ENCODE data around the gene CFB. TPM values are rescaled to one million over a fixed set of nuclear protein-coding genes. Genes with fewer than 3 reads are reported as not detected.

Gene CFB
- total RNA-seq, 4 donors from 2014 or later = 15.7 to 66.5 (median 26.2) TPM

DNA sequence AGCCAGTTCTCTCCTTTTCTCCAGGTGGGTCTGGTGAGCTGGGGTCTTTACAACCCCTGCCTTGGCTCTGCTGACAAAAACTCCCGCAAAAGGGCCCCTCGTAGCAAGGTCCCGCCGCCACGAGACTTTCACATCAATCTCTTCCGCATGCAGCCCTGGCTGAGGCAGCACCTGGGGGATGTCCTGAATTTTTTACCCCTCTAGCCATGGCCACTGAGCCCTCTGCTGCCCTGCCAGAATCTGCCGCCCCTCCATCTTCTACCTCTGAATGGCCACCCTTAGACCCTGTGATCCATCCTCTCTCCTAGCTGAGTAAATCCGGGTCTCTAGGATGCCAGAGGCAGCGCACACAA, 765 bp upstream of the CFB start:
- no peak for DNase-seq (ENCODE audit: low spot score in 2 of 2)
- Histone ChIP-seq H3K27ac (peak overlapping the region; percentile 56 to 89 (median 86)), H3K4me1 (peaks cover 0 to 28% (median 12%) of the 10 kb centered on the region in 4 donors), H3K9me3 (no peaks in the 10 kb centered on the region), H3K36me3 (no peaks in the 10 kb centered on the region), H3K27me3 (no peaks in the 10 kb centered on the region), H3K4me3 (peak overlapping the region in 2 of 4 donors; percentile 22 to 36)
- WGBS, 2 donors = 76 to 82% methylated on average over 9 of the region's 9 CpGs
- TF ChIP-seq POLR2A (IDR thresholded peaks at IDR 0.05) (no peak), EP300 (IDR thresholded peaks at IDR 0.05) (no peak)
- TF ChIP-seq, protein P1, sequence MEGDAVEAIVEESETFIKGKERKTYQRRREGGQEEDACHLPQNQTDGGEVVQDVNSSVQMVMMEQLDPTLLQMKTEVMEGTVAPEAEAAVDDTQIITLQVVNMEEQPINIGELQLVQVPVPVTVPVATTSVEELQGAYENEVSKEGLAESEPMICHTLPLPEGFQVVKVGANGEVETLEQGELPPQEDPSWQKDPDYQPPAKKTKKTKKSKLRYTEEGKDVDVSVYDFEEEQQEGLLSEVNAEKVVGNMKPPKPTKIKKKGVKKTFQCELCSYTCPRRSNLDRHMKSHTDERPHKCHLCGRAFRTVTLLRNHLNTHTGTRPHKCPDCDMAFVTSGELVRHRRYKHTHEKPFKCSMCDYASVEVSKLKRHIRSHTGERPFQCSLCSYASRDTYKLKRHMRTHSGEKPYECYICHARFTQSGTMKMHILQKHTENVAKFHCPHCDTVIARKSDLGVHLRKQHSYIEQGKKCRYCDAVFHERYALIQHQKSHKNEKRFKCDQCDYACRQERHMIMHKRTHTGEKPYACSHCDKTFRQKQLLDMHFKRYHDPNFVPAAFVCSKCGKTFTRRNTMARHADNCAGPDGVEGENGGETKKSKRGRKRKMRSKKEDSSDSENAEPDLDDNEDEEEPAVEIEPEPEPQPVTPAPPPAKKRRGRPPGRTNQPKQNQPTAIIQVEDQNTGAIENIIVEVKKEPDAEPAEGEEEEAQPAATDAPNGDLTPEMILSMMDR (IDR thresholded peaks at IDR 0.05) = no peak

DNA sequence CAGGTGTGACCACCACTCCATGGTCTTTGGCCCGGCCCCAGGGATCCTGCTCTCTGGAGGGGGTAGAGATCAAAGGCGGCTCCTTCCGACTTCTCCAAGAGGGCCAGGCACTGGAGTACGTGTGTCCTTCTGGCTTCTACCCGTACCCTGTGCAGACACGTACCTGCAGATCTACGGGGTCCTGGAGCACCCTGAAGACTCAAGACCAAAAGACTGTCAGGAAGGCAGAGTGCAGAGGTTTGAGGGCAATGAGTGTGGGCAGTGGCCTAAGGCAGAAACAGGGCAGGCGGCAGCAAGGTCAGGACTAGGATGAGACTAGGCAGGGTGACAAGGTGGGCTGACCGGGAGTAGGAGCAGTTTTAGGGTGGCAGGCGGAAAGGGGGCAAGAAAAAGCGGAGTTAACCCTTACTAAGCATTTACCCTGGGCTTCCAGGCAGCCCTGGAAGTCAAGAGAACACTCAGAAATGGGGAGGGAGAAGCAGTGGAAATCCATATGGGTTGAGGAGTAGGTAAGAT, 533 bp downstream of the CFB start:
- Histone ChIP-seq H3K4me1 (peaks cover 0 to 35% (median 12%) of the 10 kb centered on the region in 4 donors), H3K9me3 (no peaks in the 10 kb centered on the region), H3K27ac (peak overlapping the region; percentile 56 to 89 (median 86)), H3K27me3 (no peaks in the 10 kb centered on the region), H3K36me3 (peaks cover 0 to 8% (median 3%) of the 10 kb centered on the region in 3 donors), H3K4me3 (peak overlapping the region in 3 of 4 donors; percentile 14 to 36 (median 22))
- DNase-seq (ENCODE audit: low spot score in 2 of 2) = no peak
- 71 to 85% methylated on average over 11 of the region's 11 CpGs for WGBS, 2 donors
- TF ChIP-seq, protein P1 (IDR thresholded peaks at IDR 0.05) = no peak
- no peak for TF ChIP-seq EP300 (IDR thresholded peaks at IDR 0.05)
- no peak for TF ChIP-seq POLR2A (IDR thresholded peaks at IDR 0.05)

DNA sequence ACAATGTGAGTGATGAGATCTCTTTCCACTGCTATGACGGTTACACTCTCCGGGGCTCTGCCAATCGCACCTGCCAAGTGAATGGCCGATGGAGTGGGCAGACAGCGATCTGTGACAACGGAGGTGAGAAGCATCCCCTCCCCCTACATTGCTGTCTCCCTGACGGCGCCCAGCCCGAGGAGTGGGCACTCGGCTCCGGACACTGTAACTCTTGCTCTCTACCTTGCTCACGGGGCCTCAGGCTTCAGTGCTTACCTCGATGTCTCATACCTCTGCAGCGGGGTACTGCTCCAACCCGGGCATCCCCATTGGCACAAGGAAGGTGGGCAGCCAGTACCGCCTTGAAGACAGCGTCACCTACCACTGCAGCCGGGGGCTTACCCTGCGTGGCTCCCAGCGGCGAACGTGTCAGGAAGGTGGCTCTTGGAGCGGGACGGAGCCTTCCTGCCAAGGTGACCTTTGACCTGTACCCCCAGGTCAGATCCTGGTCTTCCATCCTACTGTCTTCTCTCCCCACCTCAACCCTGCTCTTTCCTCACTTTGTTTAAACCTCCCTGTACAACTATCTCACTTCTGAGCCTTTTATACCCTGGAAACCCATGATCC, 1.3 kb downstream of the CFB start:
- peaks cover 0 to 35% (median 12%) of the 10 kb centered on the region in 4 donors for H3K4me1 ChIP-seq
- 84 to 88% methylated on average over 24 of the region's 24 CpGs for WGBS, 2 donors
- H3K27ac ChIP-seq = peak overlapping the region in 1 of 4 donors; percentile 89
- H3K4me3 ChIP-seq = no peak overlapping the region
- DNase-seq (ENCODE audit: low spot score in 2 of 2) = no peak
- H3K27me3 ChIP-seq = no peaks in the 10 kb centered on the region
- no peak for TF ChIP-seq EP300 (IDR thresholded peaks at IDR 0.05)
- TF ChIP-seq, protein P1 (IDR thresholded peaks at IDR 0.05) = no peak
- TF ChIP-seq POLR2A (IDR thresholded peaks at IDR 0.05) = no peak
- no peaks in the 10 kb centered on the region for H3K9me3 ChIP-seq
- peaks cover 0 to 16% (median 7%) of the 10 kb centered on the region in 3 donors for H3K36me3 ChIP-seq

DNA sequence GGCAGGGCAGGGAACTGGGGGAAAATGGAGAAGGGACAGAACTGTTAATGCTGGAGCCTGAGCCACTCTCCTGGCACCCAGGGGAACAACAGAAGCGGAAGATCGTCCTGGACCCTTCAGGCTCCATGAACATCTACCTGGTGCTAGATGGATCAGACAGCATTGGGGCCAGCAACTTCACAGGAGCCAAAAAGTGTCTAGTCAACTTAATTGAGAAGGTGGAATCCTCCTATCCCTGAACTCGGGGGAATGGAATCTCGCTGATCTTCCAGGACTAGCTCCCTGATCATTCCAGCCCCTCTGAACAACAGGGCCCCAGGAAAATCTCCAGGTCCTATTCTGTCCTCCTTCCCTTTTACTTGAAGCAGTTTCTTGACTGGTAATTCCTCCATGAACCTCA, 2.0 kb downstream of the CFB start:
- Histone ChIP-seq H3K27ac (peak overlapping the region in 2 of 4 donors; percentile 18), H3K4me3 (no peak overlapping the region), H3K36me3 (peaks cover 0 to 23% (median 7%) of the 10 kb centered on the region in 3 donors), H3K27me3 (no peaks in the 10 kb centered on the region), H3K4me1 (peaks cover 0 to 38% (median 12%) of the 10 kb centered on the region in 4 donors), H3K9me3 (no peaks in the 10 kb centered on the region)
- WGBS, 2 donors = 77 to 86% methylated on average over 4 of the region's 4 CpGs
- TF ChIP-seq EP300 (IDR thresholded peaks at IDR 0.05) (no peak), POLR2A (IDR thresholded peaks at IDR 0.05) (no peak)
- TF ChIP-seq, protein P1 (IDR thresholded peaks at IDR 0.05) = no peak
- DNase-seq (ENCODE audit: low spot score in 2 of 2) = no peak

DNA sequence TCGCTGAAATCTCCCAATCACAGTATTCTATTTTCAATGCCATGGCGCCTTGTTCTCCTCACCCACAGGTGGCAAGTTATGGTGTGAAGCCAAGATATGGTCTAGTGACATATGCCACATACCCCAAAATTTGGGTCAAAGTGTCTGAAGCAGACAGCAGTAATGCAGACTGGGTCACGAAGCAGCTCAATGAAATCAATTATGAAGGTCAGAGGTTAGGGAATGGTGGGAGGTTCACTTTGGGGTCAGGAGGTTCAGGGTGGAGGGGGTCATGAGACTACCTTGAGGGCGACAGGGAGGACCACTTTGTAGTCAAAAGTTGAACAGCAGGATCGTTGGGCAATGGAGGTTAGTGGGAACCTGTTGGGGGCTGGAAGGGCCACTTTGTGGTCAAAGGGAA, 2.4 kb downstream of the CFB start:
- no peak for TF ChIP-seq EP300 (IDR thresholded peaks at IDR 0.05)
- TF ChIP-seq POLR2A (IDR thresholded peaks at IDR 0.05) = no peak
- TF ChIP-seq, protein P1 (IDR thresholded peaks at IDR 0.05) = no peak
- DNase-seq (ENCODE audit: low spot score in 2 of 2) = no peak
- no peaks in the 10 kb centered on the region for H3K27me3 ChIP-seq
- no peaks in the 10 kb centered on the region for H3K9me3 ChIP-seq
- peaks cover 0 to 38% (median 12%) of the 10 kb centered on the region in 4 donors for H3K4me1 ChIP-seq
- peaks cover 0 to 27% (median 7%) of the 10 kb centered on the region in 3 donors for H3K36me3 ChIP-seq
- H3K4me3 ChIP-seq = no peak overlapping the region
- H3K27ac ChIP-seq = peak overlapping the region in 2 of 4 donors; percentile 18 to 41
- 73 to 78% methylated on average over 5 of the region's 5 CpGs for WGBS, 2 donors
